Right lobe of liver (tissue), 4 donors: ENCODE results near the gene NAXE.

Source experiments
- CTCF ChIP-seq, 4 donors: fragments of 200-600 bp in 3 of 4; fragments of 450-650 bp in 1 of 4; IDR thresholded peaks; one replicate each; pipeline versions ENCODE4 v1.5.1 to v1.8.0; 2016 to 2022; ENCODE audit warnings: antibody characterized with exemption in 4 of 4, mild to moderate bottlenecking in 2 of 4
- POLR2A ChIP-seq: fragments of 450-650 bp; IDR thresholded peaks from one replicate; pipeline ENCODE4 v1.6.1; 2017; ENCODE audit warnings: antibody characterized with exemption, mild to moderate bottlenecking
- donor health status: DM: no; HTN: no; CAD: no.
- donor health status: DM: no; HTN: no; CAD: no.
- donor health status: DM: no; HTN: yes; CAD: no.

GRCh38 chr1:156591181-156591431 lies 470 bp upstream of the NAXE start:
- TF ChIP-seq CTCF (IDR thresholded peaks at IDR 0.05) = no peak
- TF ChIP-seq POLR2A = no peak
